Activated CD4-positive, alpha-beta T cell treated with anti-CD3 and anti-CD28 coated beads, Interleukin-2, amount 50 U/mL, for 24 hours (primary cell): Measurements from ENCODE around the gene FRMD3.

Experiments used
- DNase-seq, 2 donors: peaks; one replicate each; pipeline ENCODE4 v3.0.0-alpha.2; 2020; ENCODE audit warnings: low read depth in 1 of 2, low spot score in 1 of 2

FRMD3 gene

GRCh38 chr9:83434254-83434653, 103.9 kb downstream of the FRMD3 start:
- no peak for DNase-seq

- no peak for DNase-seq
These were observed 104.4 kb downstream of the FRMD3 start for GRCh38 chr9:83433846-83434245.

- no peak for DNase-seq
These were observed 105.2 kb downstream of the FRMD3 start for GRCh38 chr9:83432877-83433550.

GRCh38 chr9:83432104-83432627, 106.0 kb downstream of the FRMD3 start:
- no peak for DNase-seq

- DNase-seq: no peak
These were observed 106.8 kb downstream of the FRMD3 start for GRCh38 chr9:83431101-83432060.

GRCh38 chr9:83430681-83431080, 107.5 kb downstream of the FRMD3 start:
- no peak for DNase-seq

- no peak for DNase-seq
These were observed 109.0 kb downstream of the FRMD3 start for GRCh38 chr9:83429229-83429628.

GRCh38 chr9:83425240-83425639, 113.0 kb downstream of the FRMD3 start:
- DNase-seq: no peak

- no peak for DNase-seq
These were observed 113.4 kb downstream of the FRMD3 start for GRCh38 chr9:83424831-83425230.

GRCh38 chr9:83423815-83424707, 114.1 kb downstream of the FRMD3 start:
- DNase-seq: no peak

- no peak for DNase-seq
These were observed 115.7 kb downstream of the FRMD3 start for GRCh38 chr9:83422527-83422926.

GRCh38 chr9:83420486-83420885, 117.7 kb downstream of the FRMD3 start:
- no peak for DNase-seq

GRCh38 chr9:83419961-83420360, 118.2 kb downstream of the FRMD3 start:
- DNase-seq: no peak

GRCh38 chr9:83418283-83418682, 119.9 kb downstream of the FRMD3 start:
- DNase-seq: no peak

GRCh38 chr9:83413367-83413766, 124.8 kb downstream of the FRMD3 start:
- no peak for DNase-seq

- DNase-seq: no peak
These were observed 127.5 kb downstream of the FRMD3 start for GRCh38 chr9:83410701-83411100.

GRCh38 chr9:83406921-83407320, 131.3 kb downstream of the FRMD3 start:
- DNase-seq: no peak

GRCh38 chr9:83405759-83406158, 132.4 kb downstream of the FRMD3 start:
- DNase-seq: no peak

- DNase-seq: no peak
These were observed 134.5 kb downstream of the FRMD3 start for GRCh38 chr9:83403527-83404238.

GRCh38 chr9:83401328-83401900, 136.8 kb downstream of the FRMD3 start:
- DNase-seq: no peak
